ENCODE results near the gene ADCYAP1. TPM values are rescaled to one million over a fixed set of nuclear protein-coding genes. Genes with fewer than 3 reads are reported as not detected.

ADCYAP1 gene
- polyA plus RNA-seq, 1 donor (not counting 4 experiments of a cell fraction or from before 2014, with no cell fraction given) = not detected

- no peaks in the 10 kb centered on the region for H3K27me3 ChIP-seq (ENCODE audit: control insufficient read depth, extremely low read depth, insufficient read depth, low read length)
- TF ChIP-seq EZH2 (IDR thresholded peaks at IDR 0.05; ENCODE audit: low read length) (no peak), CTCF (optimal IDR thresholded peaks at IDR 0.05 in 1 of 3, IDR thresholded peaks at IDR 0.05 in 1 of 3, conservative IDR thresholded peaks at IDR 0.05 in 1 of 3; ENCODE audit: extremely low read depth in 1 of 3, insufficient read depth in 2 of 3, low read length in 3 of 3) (no peak)
- no peaks in the 10 kb centered on the region for H4K20me1 ChIP-seq (ENCODE audit: control insufficient read depth, extremely low read depth, insufficient read depth, low read length)
- DNase-seq (ENCODE audit: low read depth, low spot score) = no peak
- no peak overlapping the region for H3K9ac ChIP-seq (ENCODE audit: control insufficient read depth, extremely low read depth, insufficient read depth, low read length)
- H3K4me3 ChIP-seq (ENCODE audit: control insufficient read depth in 2 of 3, extremely low read depth in 1 of 3, insufficient read depth in 2 of 3, low read depth in 1 of 3, low read length in 3 of 3) = no peak overlapping the region
- no peak overlapping the region for H3K4me2 ChIP-seq (ENCODE audit: control insufficient read depth, extremely low read depth, insufficient read depth, low read depth, low read length)
- no peaks in the 10 kb centered on the region for H3K79me2 ChIP-seq (ENCODE audit: control insufficient read depth, insufficient read depth, low read length)
- no peak overlapping the region for H3K27ac ChIP-seq (ENCODE audit: control insufficient read depth, insufficient read depth, low read length)
- FAIRE-seq = no peak
- no peaks in the 10 kb centered on the region for H3K36me3 ChIP-seq (ENCODE audit: control insufficient read depth in 2 of 2, extremely low read depth in 1 of 2, insufficient read depth in 2 of 2, low read length in 2 of 2)
- H3K9me1 ChIP-seq (ENCODE audit: control insufficient read depth, extremely low read depth, insufficient read depth, low read length) = no peaks in the 10 kb centered on the region
- dilution Hi-C loops (cut with MboI; ENCODE audit: extremely low pct_ligation_motif_present, low sequenced_read_pairs) = no loop called here
- H3K4me1 ChIP-seq (ENCODE audit: control insufficient read depth, extremely low read depth, insufficient read depth, low read length) = no peaks in the 10 kb centered on the region
- H3K9me3 ChIP-seq (ENCODE audit: control insufficient read depth, low read depth, low read length) = no peaks in the 10 kb centered on the region
- H2AFZ ChIP-seq (ENCODE audit: control insufficient read depth, low read length) = no peak overlapping the region
Observed at GRCh38 chr18:959854-960253, 55.2 kb downstream of the ADCYAP1 start.

Other genes with a start within 250 kb of the ADCYAP1 start
- 15.0 to 68.4 TPM (median 39.9 TPM) in 3 replicates for gene TYMS, start 247.2 kb upstream of the ADCYAP1 start, polyA plus RNA-seq
- gene ENOSF1, start 192.2 kb upstream of the ADCYAP1 start, polyA plus RNA-seq = 14.6 to 27.6 TPM (median 19.5 TPM) in 3 replicates
- gene YES1, start 92.6 kb upstream of the ADCYAP1 start, polyA plus RNA-seq = 16.4 to 27.8 TPM (median 22.9 TPM) in 3 replicates

All from keratinocyte (primary cell).